HEK293 (cell line): ENCODE data around the gene CACNA1C.

Experiments used
- EGR2 ChIP-seq: fragments of 450-650 bp; formaldehyde crosslinking; IDR thresholded peaks from 2 replicates; pipeline ENCODE4 v1.5.1; 2016; ENCODE audit warnings: low read depth, missing biosample characterization, missing genetic modification characterization
- GLI2 ChIP-seq: fragments of 450-650 bp; formaldehyde crosslinking; IDR thresholded peaks from 2 replicates; pipeline ENCODE4; 2017; ENCODE audit warnings: missing biosample characterization, missing genetic modification characterization, low read depth, borderline replicate concordance
- PRDM1 ChIP-seq: fragments of 450-650 bp; formaldehyde crosslinking; IDR thresholded peaks from 2 replicates; pipeline ENCODE4; 2016; ENCODE audit warnings: missing biosample characterization, missing genetic modification characterization
- ZNF133 ChIP-seq: fragments of 450-650 bp; formaldehyde crosslinking; IDR thresholded peaks from 2 replicates; pipeline ENCODE4 v1.5.1; 2016; ENCODE audit warnings: missing biosample characterization, missing genetic modification characterization
- ZNF362 ChIP-seq: fragments of 450-650 bp; formaldehyde crosslinking; IDR thresholded peaks from 2 replicates; pipeline ENCODE4 v1.5.1; 2016; ENCODE audit warnings: missing biosample characterization, missing genetic modification characterization
- ZNF433 ChIP-seq: fragments of 450-650 bp; formaldehyde crosslinking; IDR thresholded peaks from 2 replicates; pipeline ENCODE4 v1.5.1; 2016; ENCODE audit warnings: missing biosample characterization, missing genetic modification characterization, low read depth
- ZNF549 ChIP-seq: fragments of 450-650 bp; IDR thresholded peaks from 2 replicates; pipeline ENCODE4 v1.5.1; 2018; ENCODE audit warnings: missing biosample characterization, missing genetic modification characterization, mild to moderate bottlenecking, inconsistent platforms, moderate library complexity
- TF ChIP-seq, protein P1 (sequence below): fragments of 450-650 bp; formaldehyde crosslinking; IDR thresholded peaks from 2 replicates; pipeline ENCODE4 v1.5.1; 2016; ENCODE audit warnings: missing biosample characterization, missing genetic modification characterization
- TF ChIP-seq, protein P2 (sequence below): fragments of 450-650 bp; formaldehyde crosslinking; IDR thresholded peaks from 2 replicates; pipeline ENCODE4 v1.5.1; 2017; ENCODE audit warnings: missing biosample characterization, missing genetic modification characterization

DNA sequence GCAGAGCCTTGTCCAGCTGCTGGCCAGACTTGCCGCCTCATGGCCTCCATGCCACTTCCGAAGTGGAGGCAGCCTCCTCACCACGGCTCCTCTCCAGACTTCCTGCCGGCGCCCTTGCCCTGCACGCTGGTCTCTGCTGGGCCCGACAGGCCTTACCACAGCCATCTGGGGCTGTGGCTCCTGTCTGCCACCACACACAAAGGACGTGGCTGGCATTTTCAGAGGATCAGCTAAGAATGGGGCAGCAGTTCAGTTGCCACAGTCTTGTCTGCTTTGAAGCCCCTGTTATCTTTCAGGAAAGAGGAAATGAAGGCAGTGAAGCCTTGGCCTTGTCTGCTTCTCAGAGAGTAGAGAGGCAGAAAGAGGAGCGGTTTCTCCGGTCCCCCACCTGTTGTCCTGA lies 564.0 kb downstream of the CACNA1C start:
- TF ChIP-seq, protein P1, sequence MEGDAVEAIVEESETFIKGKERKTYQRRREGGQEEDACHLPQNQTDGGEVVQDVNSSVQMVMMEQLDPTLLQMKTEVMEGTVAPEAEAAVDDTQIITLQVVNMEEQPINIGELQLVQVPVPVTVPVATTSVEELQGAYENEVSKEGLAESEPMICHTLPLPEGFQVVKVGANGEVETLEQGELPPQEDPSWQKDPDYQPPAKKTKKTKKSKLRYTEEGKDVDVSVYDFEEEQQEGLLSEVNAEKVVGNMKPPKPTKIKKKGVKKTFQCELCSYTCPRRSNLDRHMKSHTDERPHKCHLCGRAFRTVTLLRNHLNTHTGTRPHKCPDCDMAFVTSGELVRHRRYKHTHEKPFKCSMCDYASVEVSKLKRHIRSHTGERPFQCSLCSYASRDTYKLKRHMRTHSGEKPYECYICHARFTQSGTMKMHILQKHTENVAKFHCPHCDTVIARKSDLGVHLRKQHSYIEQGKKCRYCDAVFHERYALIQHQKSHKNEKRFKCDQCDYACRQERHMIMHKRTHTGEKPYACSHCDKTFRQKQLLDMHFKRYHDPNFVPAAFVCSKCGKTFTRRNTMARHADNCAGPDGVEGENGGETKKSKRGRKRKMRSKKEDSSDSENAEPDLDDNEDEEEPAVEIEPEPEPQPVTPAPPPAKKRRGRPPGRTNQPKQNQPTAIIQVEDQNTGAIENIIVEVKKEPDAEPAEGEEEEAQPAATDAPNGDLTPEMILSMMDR (tag by site-specific recombination) = no peak
- TF ChIP-seq ZNF362 (tag by site-specific recombination) = no peak
- no peak for TF ChIP-seq ZNF549 (tag by site-specific recombination)
- no peak for TF ChIP-seq EGR2
- no peak for TF ChIP-seq ZNF433 (tag by site-specific recombination)
- TF ChIP-seq PRDM1 (tag by site-specific recombination) = no peak
- no peak for TF ChIP-seq GLI2 (tag by site-specific recombination)
- no peak for TF ChIP-seq ZNF133 (tag by site-specific recombination)
- TF ChIP-seq, protein P2, sequence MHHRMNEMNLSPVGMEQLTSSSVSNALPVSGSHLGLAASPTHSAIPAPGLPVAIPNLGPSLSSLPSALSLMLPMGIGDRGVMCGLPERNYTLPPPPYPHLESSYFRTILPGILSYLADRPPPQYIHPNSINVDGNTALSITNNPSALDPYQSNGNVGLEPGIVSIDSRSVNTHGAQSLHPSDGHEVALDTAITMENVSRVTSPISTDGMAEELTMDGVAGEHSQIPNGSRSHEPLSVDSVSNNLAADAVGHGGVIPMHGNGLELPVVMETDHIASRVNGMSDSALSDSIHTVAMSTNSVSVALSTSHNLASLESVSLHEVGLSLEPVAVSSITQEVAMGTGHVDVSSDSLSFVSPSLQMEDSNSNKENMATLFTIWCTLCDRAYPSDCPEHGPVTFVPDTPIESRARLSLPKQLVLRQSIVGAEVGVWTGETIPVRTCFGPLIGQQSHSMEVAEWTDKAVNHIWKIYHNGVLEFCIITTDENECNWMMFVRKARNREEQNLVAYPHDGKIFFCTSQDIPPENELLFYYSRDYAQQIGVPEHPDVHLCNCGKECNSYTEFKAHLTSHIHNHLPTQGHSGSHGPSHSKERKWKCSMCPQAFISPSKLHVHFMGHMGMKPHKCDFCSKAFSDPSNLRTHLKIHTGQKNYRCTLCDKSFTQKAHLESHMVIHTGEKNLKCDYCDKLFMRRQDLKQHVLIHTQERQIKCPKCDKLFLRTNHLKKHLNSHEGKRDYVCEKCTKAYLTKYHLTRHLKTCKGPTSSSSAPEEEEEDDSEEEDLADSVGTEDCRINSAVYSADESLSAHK = no peak
